Fibroblast of the conjunctiva (primary cell): ENCODE measurements around the gene GIT1.
"Not testable (repeated sequence)": the region's sequence is repeated elsewhere in the genome, so short reads cannot be mapped to it uniquely, and the experiment has no call there.

ENCODE experiments used
- DNase-seq: peaks from one replicate; pipeline ENCODE4 v3.0.0-alpha.2; 2010; ENCODE audit warnings: low read depth

GIT1 gene

GRCh38 chr17:29567554-29568330 lies 21.7 kb downstream of the GIT1 start:
- no peak for DNase-seq

DNA sequence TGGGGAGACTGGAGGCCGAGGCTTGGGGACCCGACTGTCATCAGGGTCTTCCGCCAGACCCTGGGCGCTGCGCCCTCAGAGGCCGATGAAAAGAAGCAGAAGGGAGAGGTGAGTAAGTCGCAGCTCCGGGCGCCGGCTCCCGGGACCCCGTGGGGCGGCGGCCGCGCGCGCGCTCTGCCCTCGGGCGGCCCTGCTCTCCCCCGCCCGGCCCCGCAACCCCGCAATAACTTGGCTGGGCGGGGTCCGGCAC lies 22.2 kb downstream of the GIT1 start:
- no peak for DNase-seq

GRCh38 chr17:29566473-29567303 lies 22.8 kb downstream of the GIT1 start, which contains the start of gene ABHD15:
ABHD15 (minus strand) TSS chr17:29567037; CDS start chr17:29566966, 71 bp downstream.
- no peak for DNase-seq

DNA sequence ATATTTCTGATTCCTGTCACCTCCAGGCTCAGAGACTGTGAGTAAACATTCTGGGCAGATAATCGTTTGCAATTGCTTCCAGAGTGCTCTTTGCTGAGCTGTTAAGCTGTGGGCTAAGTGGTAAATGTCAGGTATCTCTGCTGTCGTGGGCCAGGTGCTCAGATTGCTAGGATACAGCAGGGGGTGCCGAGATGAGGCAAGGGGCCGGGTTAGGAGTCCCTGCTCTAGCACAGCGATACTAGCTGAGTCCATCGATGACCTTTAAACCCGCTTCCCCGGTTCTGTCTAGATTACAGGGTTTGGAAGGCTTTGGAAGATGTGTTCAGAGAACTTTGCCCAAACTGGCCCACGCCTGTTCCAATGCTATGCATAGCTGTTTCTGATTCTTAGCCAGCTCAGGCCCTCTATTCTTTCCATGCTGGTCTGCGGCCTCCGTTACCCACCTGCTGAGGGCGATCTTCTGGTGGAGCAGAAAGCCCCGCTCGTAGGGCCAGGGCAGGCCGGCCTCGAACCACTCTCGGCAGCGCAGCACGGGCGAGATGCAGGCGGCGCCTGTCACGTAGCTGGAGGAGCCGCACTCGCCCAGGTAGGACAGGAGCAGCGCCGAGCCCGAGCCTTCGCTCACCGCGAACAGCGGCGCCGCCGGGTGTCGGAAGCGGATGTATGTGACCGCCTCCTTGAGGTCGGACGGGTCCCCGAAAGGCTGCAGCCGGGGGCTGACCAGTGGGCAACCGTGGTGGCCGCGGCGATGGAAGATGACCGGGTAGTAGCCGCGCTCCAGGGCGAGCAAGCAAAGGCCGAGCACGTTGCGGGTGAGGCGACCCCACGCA lies 23.6 kb downstream of the GIT1 start:
- DNase-seq: no peak

DNA sequence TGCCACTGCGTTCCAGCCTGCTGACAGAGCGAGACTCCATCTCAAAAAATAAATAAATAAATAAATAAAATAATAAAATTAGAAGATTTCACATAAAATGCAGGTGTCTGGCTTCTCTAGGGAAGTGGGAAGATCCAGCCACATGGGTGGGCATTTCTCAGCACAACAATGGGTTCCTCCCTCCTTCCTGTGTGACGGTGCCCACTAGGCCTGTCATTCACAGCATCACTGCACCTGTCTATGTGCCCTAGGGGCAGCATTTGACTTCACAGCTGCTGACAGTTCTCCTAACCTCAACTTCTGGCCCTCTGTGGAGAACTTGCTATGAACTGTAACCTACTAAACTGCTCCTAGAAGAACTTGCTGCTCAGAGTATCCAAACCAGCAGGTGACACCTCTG lies 25.6 kb downstream of the GIT1 start:
- DNase-seq: no peak

- no peak for DNase-seq
Observed at GRCh38 chr17:29562615-29563014, 26.8 kb downstream of the GIT1 start.

DNA sequence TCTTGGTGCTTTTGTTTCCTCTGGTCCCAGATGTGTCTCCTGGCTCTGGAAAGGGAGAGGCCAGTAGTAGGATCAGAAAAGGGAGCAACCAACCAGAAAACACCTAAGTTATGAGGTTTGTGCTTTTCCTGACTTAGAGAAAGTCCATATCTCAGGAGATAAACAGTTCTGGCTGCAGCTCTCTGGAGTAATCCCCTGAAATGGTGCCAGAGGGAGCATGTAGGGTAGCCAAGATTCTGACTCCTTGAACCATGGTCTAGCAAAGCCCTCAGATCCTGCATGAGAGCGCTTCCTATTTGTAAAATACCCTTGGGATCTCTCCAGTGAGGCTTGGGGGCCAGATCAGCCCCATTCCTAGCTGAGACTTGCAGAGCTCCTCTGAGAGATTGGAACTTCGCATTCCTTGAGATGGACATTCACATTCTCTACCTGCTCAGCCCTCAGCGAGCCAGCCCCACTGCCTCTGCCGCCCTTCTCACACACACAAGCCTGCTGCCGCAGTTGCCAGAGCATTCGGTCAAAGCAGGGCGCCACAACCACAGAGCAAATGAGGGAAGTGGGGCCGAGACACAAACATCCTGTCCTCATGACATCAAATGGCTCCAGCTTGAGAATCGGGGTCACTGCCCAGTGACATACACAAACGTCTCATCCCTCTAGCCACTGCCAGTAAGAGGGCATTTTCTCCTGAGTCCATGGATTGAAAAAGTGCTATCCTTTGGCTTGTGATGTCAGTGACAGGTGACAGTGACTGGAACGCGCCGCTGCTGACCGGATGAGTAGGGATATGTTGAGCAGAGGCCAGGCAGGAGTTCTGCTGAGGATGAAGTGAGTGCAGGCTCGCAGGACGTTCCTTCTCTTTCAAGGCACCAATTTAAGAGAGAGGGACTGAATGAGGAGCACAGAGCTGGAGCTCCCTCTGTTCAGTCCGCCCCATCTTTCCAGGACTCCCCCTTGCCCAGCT lies 27.6 kb downstream of the GIT1 start:
- DNase-seq: no peak

DNA sequence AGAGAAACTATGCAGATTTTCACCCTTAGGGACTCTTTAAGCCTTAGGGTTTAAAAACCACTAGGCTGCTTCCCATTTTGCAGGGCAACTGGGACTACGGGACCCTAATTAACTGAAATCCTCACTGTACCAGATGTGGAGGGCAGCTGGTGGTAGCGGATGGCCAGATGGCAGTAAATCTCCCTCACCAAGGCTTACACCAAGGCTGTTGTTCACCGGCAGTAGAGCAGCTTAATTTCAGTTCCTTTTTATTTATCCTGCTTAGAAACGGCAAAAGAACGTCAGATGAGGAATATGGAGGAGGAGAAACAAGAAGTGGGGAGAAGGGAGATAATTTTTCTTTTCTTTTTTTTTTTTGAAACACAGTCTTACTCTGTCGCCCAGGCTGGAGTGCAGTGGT lies 29.1 kb downstream of the GIT1 start:
- DNase-seq: no peak

DNA sequence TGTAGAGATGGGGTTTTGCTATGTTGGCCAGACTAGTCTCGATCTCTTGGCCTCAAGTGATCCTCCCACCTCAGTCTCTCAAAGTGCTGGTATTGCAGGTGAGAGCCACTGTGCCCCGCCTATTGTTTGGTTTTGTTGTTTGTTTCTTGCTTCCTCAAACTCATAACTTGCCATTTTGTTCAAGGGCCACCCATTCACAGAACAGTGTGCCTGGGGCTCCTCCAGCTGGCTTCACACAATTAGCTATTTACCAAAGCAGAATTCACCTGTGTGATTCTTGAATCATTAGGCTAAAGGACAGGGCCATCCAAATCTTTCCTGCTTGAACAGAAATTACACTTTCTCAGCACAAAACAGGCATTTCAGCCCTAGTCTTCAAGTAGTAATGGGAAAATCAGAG lies 29.8 kb downstream of the GIT1 start:
- DNase-seq: no peak

- not testable (repeated sequence) for DNase-seq
Observed at GRCh38 chr17:29558139-29558538, 31.3 kb downstream of the GIT1 start.

DNA sequence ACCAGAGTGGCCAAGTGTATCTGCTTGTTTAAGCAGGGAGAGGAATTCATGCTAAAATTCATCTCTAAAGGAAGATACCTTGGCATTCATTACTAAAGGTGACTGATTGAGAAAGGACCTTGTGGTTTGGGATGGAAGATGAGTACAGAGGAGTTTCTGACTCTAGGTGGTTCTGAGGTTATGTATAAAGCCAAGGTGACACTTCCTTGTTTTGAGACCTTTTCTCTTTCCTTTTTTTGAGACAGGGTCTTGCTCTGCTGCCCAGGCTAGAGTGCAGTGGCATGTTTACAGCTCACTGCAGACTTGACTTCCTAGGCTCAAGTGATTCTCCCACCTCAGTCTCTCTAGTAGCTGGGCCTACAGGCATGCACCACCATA lies 31.7 kb downstream of the GIT1 start:
- no peak for DNase-seq

GRCh38 chr17:29557085-29557738 lies 32.2 kb downstream of the GIT1 start:
- no peak for DNase-seq

DNA sequence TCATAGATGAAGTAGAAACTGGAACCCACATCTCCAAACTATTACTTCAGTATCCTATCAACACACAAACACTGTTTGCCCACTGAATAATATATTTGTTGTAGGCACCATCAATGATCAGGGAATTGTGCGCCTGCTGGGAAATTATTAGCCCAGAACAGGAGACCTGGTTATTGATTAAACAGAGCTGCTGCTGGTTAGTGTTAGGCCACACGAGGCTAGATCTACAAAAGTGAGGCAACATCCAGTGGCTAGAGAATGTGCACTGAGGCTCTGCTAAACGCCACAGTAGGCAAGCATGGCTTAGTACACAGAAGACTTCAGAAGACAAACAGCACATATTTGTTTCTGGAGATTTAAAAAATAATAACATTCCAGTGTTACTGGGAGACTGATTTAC lies 33.6 kb downstream of the GIT1 start:
- no peak for DNase-seq

GRCh38 chr17:29549177-29549923 lies 40.1 kb downstream of the GIT1 start:
- DNase-seq: no peak

- DNase-seq: no peak
Observed at GRCh38 chr17:29546830-29547229, 42.6 kb downstream of the GIT1 start.

DNA sequence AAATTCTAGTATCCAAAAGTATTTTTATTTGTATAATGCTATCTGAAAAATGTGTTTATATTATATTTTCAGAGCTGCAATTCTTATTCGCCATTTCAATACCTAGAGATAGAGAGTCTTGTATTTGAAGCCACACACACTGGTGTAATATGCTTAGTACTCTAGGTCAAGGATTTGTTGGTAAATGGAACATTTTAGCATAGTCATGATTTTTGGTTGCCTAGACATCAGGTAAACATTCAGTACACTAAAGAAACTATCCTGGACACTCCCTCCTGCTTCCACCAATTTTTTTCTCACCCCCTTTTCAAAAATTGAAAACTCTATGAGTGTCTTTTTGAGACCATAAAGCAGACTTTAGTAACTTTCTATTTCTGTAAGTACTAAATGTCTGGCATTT lies 43.4 kb downstream of the GIT1 start:
- no peak for DNase-seq

- no peak for DNase-seq
Observed at GRCh38 chr17:29544066-29544465, 45.4 kb downstream of the GIT1 start.

GRCh38 chr17:29533976-29534375 lies 55.5 kb downstream of the GIT1 start:
- no peak for DNase-seq

GRCh38 chr17:29526322-29526721 lies 63.1 kb downstream of the GIT1 start:
- no peak for DNase-seq

GRCh38 chr17:29524692-29525091 lies 64.8 kb downstream of the GIT1 start:
- peak; percentile 14 for DNase-seq
